ENCODE data around the gene RHCG.

Gene RHCG

DNA sequence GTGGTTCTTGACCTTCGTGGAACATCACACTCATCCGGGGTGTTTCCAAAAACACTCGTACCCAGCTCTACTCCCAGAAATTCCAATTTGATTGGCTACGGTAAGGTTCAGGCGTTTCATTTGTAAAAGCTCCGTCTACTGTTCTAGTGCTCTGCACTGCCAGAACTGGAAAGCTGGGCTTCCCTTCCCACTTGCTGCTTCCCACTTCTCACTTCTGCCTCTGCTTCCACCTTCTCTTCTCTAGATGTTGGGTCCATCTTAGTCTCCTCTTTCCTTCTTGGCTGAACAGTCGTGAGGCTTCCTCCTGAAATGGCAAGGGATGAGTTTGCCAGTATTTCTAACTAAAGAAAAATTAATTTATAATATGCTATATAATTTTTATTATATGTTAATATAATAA, 29.8 kb upstream of the RHCG start:
- no peak overlapping the region for H3K9ac ChIP-seq (ENCODE audit: low read depth in 1 of 2, low read length in 2 of 2)
- no peaks in the 10 kb centered on the region for H3K4me1 ChIP-seq (ENCODE audit: control insufficient read depth in 1 of 2, insufficient read depth in 2 of 2, low read length in 2 of 2)
- no peak overlapping the region for H3K27ac ChIP-seq (ENCODE audit: low read depth, low read length)
- H3K4me3 ChIP-seq (ENCODE audit: low read depth in 1 of 2, low read length in 2 of 2): no peak overlapping the region
- H3K36me3 ChIP-seq (ENCODE audit: control insufficient read depth in 1 of 2, insufficient read depth in 2 of 2, low read length in 2 of 2): no peaks in the 10 kb centered on the region
- no peaks in the 10 kb centered on the region for H3K9me3 ChIP-seq (ENCODE audit: control insufficient read depth in 1 of 2, low read length in 2 of 2)
- H3K27me3 ChIP-seq (ENCODE audit: control insufficient read depth in 1 of 2, insufficient read depth in 2 of 2, low read length in 2 of 2): no peaks in the 10 kb centered on the region

- Histone ChIP-seq H3K9me3 (ENCODE audit: control insufficient read depth in 1 of 2, low read length in 2 of 2) (peaks cover 0 to 4% of the 10 kb centered on the region in 2 donors), H3K27ac (ENCODE audit: low read depth, low read length) (no peak overlapping the region), H3K4me1 (ENCODE audit: control insufficient read depth in 1 of 2, insufficient read depth in 2 of 2, low read length in 2 of 2) (no peaks in the 10 kb centered on the region), H3K27me3 (ENCODE audit: control insufficient read depth in 1 of 2, insufficient read depth in 2 of 2, low read length in 2 of 2) (no peaks in the 10 kb centered on the region), H3K36me3 (ENCODE audit: control insufficient read depth in 1 of 2, insufficient read depth in 2 of 2, low read length in 2 of 2) (no peaks in the 10 kb centered on the region), H3K9ac (ENCODE audit: low read depth in 1 of 2, low read length in 2 of 2) (no peak overlapping the region), H3K4me3 (ENCODE audit: low read depth in 1 of 2, low read length in 2 of 2) (no peak overlapping the region)
Measured at GRCh38 chr15:89524184-89524583, 27.8 kb upstream of the RHCG start.

DNA sequence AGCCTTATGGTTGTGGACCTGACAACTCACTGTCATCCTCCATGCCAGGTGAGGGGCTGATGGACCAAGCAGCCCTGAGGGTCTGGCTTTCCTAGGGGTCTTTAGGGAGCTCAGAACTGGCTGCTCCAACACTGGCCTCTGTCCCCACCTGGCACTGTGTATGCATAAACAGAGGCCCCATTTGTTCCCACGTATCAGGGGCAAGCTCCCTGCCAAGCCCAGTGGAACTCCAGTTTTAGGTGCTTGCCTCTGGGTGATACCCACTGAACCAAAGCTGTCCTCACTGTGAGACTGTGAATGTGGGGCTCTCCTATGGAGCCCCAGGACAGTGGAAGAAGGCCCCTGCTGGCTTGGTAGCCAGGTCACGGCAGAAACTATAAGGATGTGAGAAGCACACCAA, 26.7 kb upstream of the RHCG start:
- Histone ChIP-seq H3K27ac (ENCODE audit: low read depth, low read length) (no peak overlapping the region), H3K36me3 (ENCODE audit: control insufficient read depth in 1 of 2, insufficient read depth in 2 of 2, low read length in 2 of 2) (no peaks in the 10 kb centered on the region), H3K9me3 (ENCODE audit: control insufficient read depth in 1 of 2, low read length in 2 of 2) (peaks cover 0 to 4% of the 10 kb centered on the region in 2 donors), H3K9ac (ENCODE audit: low read depth in 1 of 2, low read length in 2 of 2) (no peak overlapping the region), H3K4me3 (ENCODE audit: low read depth in 1 of 2, low read length in 2 of 2) (no peak overlapping the region), H3K27me3 (ENCODE audit: control insufficient read depth in 1 of 2, insufficient read depth in 2 of 2, low read length in 2 of 2) (no peaks in the 10 kb centered on the region), H3K4me1 (ENCODE audit: control insufficient read depth in 1 of 2, insufficient read depth in 2 of 2, low read length in 2 of 2) (no peaks in the 10 kb centered on the region)

- Histone ChIP-seq H3K9me3 (ENCODE audit: control insufficient read depth in 1 of 2, low read length in 2 of 2) (peaks cover 0 to 4% of the 10 kb centered on the region in 2 donors), H3K27me3 (ENCODE audit: control insufficient read depth in 1 of 2, insufficient read depth in 2 of 2, low read length in 2 of 2) (peaks cover 0 to 5% of the 10 kb centered on the region in 2 donors), H3K4me3 (ENCODE audit: low read depth in 1 of 2, low read length in 2 of 2) (no peak overlapping the region), H3K9ac (ENCODE audit: low read depth in 1 of 2, low read length in 2 of 2) (no peak overlapping the region), H3K36me3 (ENCODE audit: control insufficient read depth in 1 of 2, insufficient read depth in 2 of 2, low read length in 2 of 2) (no peaks in the 10 kb centered on the region), H3K27ac (ENCODE audit: low read depth, low read length) (no peak overlapping the region), H3K4me1 (ENCODE audit: control insufficient read depth in 1 of 2, insufficient read depth in 2 of 2, low read length in 2 of 2) (no peaks in the 10 kb centered on the region)
Measured at GRCh38 chr15:89521605-89522004, 25.2 kb upstream of the RHCG start.

DNA sequence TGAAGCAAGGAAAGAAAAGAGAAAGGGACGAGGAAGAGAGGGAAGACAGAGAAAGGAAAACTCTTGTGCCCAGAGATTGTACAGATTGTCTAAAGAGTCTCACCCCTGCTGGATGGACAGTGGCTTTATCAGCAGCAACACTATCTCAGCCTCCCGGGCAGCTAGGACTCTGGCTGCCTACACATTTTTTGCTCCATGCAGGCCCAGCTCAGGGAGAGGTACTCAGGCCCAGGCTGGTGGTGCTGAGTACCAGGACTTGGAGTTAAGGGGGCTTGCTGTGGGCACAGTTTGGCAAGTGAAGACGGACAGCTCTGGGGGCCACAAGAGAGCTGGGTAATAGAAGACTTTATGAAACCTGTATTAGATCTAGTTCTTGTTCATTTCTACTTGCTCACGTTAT, 19.1 kb upstream of the RHCG start:
- Histone ChIP-seq H3K4me1 (ENCODE audit: control insufficient read depth in 1 of 2, insufficient read depth in 2 of 2, low read length in 2 of 2) (no peaks in the 10 kb centered on the region), H3K9ac (ENCODE audit: low read depth in 1 of 2, low read length in 2 of 2) (no peak overlapping the region), H3K36me3 (ENCODE audit: control insufficient read depth in 1 of 2, insufficient read depth in 2 of 2, low read length in 2 of 2) (no peaks in the 10 kb centered on the region), H3K9me3 (ENCODE audit: control insufficient read depth in 1 of 2, low read length in 2 of 2) (no peaks in the 10 kb centered on the region), H3K27me3 (ENCODE audit: control insufficient read depth in 1 of 2, insufficient read depth in 2 of 2, low read length in 2 of 2) (peaks cover 0 to 10% of the 10 kb centered on the region in 2 donors), H3K27ac (ENCODE audit: low read depth, low read length) (no peak overlapping the region), H3K4me3 (ENCODE audit: low read depth in 1 of 2, low read length in 2 of 2) (no peak overlapping the region)

DNA sequence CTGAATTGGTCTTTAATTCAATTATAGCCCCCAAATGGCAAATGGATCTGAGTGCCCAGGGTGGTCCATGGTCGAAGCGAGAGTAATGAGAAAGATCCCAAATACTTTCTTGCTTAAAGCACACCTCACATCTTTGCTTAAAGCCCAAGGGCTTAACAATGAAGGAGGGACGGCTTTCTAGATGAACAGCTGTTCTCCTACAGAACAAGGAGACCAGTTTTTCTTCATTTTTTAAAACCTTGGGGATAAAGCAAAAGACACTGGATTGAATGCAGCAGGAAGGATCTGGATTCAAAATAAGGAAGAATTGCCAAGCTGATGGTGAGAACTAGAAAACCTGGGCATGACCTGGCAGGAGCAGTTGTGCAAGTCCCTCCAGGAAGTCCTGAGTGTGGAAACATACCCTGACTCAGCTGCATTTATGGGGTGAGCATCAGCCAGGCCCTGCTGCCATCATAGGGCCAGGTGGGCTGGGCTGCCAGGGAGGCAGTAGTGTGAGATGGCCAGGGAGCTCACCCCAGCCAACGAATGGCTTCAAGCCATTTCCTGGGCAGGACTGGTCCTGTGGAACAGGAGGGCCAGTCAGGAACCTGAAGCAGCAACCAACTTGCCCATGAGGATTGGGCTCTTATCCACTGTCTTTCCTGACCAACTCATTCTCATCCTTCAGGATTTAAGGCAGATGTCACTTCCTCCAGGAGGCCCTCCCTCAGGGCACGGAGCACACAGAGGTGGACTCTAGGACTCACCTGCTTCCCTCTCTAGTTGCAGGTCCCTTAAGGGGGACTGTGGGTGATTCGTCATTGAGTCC, 18.4 kb upstream of the RHCG start:
- Histone ChIP-seq H3K4me3 (ENCODE audit: low read depth in 1 of 2, low read length in 2 of 2) (no peak overlapping the region), H3K27ac (ENCODE audit: low read depth, low read length) (no peak overlapping the region), H3K9me3 (ENCODE audit: control insufficient read depth in 1 of 2, low read length in 2 of 2) (no peaks in the 10 kb centered on the region), H3K9ac (ENCODE audit: low read depth in 1 of 2, low read length in 2 of 2) (no peak overlapping the region), H3K36me3 (ENCODE audit: control insufficient read depth in 1 of 2, insufficient read depth in 2 of 2, low read length in 2 of 2) (no peaks in the 10 kb centered on the region), H3K27me3 (ENCODE audit: control insufficient read depth in 1 of 2, insufficient read depth in 2 of 2, low read length in 2 of 2) (peaks cover 0 to 10% of the 10 kb centered on the region in 2 donors), H3K4me1 (ENCODE audit: control insufficient read depth in 1 of 2, insufficient read depth in 2 of 2, low read length in 2 of 2) (no peaks in the 10 kb centered on the region)

DNA sequence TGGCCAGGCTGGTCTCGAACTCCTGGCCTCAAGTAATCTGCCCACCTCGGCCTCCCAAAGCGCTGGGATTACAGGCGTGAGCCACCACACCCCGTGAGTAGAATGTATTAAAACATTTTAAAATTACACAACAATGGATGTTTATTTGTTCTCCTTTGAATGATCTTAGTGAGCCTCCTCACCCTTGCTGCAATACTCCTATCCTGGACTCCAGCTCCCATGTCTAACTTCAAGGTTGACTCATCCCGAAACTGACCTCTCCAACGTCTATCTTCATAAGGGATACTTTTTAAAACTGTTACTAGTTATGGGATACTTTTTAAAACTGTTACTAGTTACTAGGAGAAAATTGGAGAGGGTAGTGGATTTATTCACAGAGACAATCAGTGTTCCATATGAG, 17.8 kb upstream of the RHCG start:
- no peak overlapping the region for H3K9ac ChIP-seq (ENCODE audit: low read depth in 1 of 2, low read length in 2 of 2)
- H3K4me1 ChIP-seq (ENCODE audit: control insufficient read depth in 1 of 2, insufficient read depth in 2 of 2, low read length in 2 of 2): no peaks in the 10 kb centered on the region
- no peak overlapping the region for H3K4me3 ChIP-seq (ENCODE audit: low read depth in 1 of 2, low read length in 2 of 2)
- no peaks in the 10 kb centered on the region for H3K36me3 ChIP-seq (ENCODE audit: control insufficient read depth in 1 of 2, insufficient read depth in 2 of 2, low read length in 2 of 2)
- H3K9me3 ChIP-seq (ENCODE audit: control insufficient read depth in 1 of 2, low read length in 2 of 2): no peaks in the 10 kb centered on the region
- no peak overlapping the region for H3K27ac ChIP-seq (ENCODE audit: low read depth, low read length)
- H3K27me3 ChIP-seq (ENCODE audit: control insufficient read depth in 1 of 2, insufficient read depth in 2 of 2, low read length in 2 of 2): peaks cover 0 to 10% of the 10 kb centered on the region in 2 donors

DNA sequence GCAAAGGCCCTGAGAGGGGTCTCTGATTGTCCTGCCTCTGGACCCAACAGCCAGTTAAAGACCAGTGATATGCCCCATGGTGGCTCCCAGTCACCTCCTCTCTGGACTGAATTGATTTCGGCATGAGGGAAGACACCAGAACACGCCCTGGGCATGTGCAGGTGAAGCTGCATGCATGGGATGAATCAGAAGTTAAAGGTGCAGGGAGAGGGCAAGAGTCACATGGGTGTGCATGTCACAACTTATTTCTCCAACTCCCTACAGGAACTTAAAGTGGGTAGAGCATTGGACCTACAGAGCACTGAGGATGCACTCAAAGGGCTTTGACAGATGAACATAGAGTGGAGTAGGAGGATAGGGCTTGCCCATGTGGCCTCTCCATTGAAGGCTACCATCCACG, 16.9 kb upstream of the RHCG start:
- Histone ChIP-seq H3K27ac (ENCODE audit: low read depth, low read length) (no peak overlapping the region), H3K9me3 (ENCODE audit: control insufficient read depth in 1 of 2, low read length in 2 of 2) (no peaks in the 10 kb centered on the region), H3K9ac (ENCODE audit: low read depth in 1 of 2, low read length in 2 of 2) (no peak overlapping the region), H3K36me3 (ENCODE audit: control insufficient read depth in 1 of 2, insufficient read depth in 2 of 2, low read length in 2 of 2) (no peaks in the 10 kb centered on the region), H3K4me1 (ENCODE audit: control insufficient read depth in 1 of 2, insufficient read depth in 2 of 2, low read length in 2 of 2) (no peaks in the 10 kb centered on the region), H3K27me3 (ENCODE audit: control insufficient read depth in 1 of 2, insufficient read depth in 2 of 2, low read length in 2 of 2) (peaks cover 0 to 10% of the 10 kb centered on the region in 2 donors), H3K4me3 (ENCODE audit: low read depth in 1 of 2, low read length in 2 of 2) (no peak overlapping the region)

GRCh38 chr15:89512631-89513030, 16.2 kb upstream of the RHCG start:
- H3K4me1 ChIP-seq (ENCODE audit: control insufficient read depth in 1 of 2, insufficient read depth in 2 of 2, low read length in 2 of 2): no peaks in the 10 kb centered on the region

GRCh38 chr15:89506026-89506686, 9.8 kb upstream of the RHCG start:
- H3K4me3 ChIP-seq (ENCODE audit: low read depth in 1 of 2, low read length in 2 of 2): no peak overlapping the region
- no peaks in the 10 kb centered on the region for H3K4me1 ChIP-seq (ENCODE audit: control insufficient read depth in 1 of 2, insufficient read depth in 2 of 2, low read length in 2 of 2)
- no peak overlapping the region for H3K9ac ChIP-seq (ENCODE audit: low read depth in 1 of 2, low read length in 2 of 2)
- no peaks in the 10 kb centered on the region for H3K9me3 ChIP-seq (ENCODE audit: control insufficient read depth in 1 of 2, low read length in 2 of 2)
- H3K27me3 ChIP-seq (ENCODE audit: control insufficient read depth in 1 of 2, insufficient read depth in 2 of 2, low read length in 2 of 2): peaks cover under 1 to 5% of the 10 kb centered on the region in 2 donors
- H3K36me3 ChIP-seq (ENCODE audit: control insufficient read depth in 1 of 2, insufficient read depth in 2 of 2, low read length in 2 of 2): no peaks in the 10 kb centered on the region
- no peak overlapping the region for H3K27ac ChIP-seq (ENCODE audit: low read depth, low read length)

More at GRCh38 chr15:89512631-89513030, 16.2 kb upstream of the RHCG start:
- H3K27me3 ChIP-seq (ENCODE audit: control insufficient read depth in 1 of 2, insufficient read depth in 2 of 2, low read length in 2 of 2): peaks cover 0 to 10% of the 10 kb centered on the region in 2 donors
- no peaks in the 10 kb centered on the region for H3K36me3 ChIP-seq (ENCODE audit: control insufficient read depth in 1 of 2, insufficient read depth in 2 of 2, low read length in 2 of 2)
- no peak overlapping the region for H3K4me3 ChIP-seq (ENCODE audit: low read depth in 1 of 2, low read length in 2 of 2)
- no peak overlapping the region for H3K27ac ChIP-seq (ENCODE audit: low read depth, low read length)
- no peak overlapping the region for H3K9ac ChIP-seq (ENCODE audit: low read depth in 1 of 2, low read length in 2 of 2)
- H3K9me3 ChIP-seq (ENCODE audit: control insufficient read depth in 1 of 2, low read length in 2 of 2): no peaks in the 10 kb centered on the region

All from duodenal mucosa (tissue), 2 donors.